K562 (cell line): ENCODE data around the gene CLEC4C. TPM values are rescaled to one million over a fixed set of nuclear protein-coding genes. Genes with fewer than 3 reads are reported as not detected.

Experiments used
- ATAC-seq: fragments of 200-7000 bp; cut with Tn5 transposase; 3 replicates; pipeline ENCODE4 v1.9.1; 2020; ENCODE audit warnings: moderate library complexity
- BruUV-seq: library from RNA; stranded (reverse); fragments of 400-500 nt; replicated peaks from 2 replicates; lab custom pipeline; 2021; lab: Mats Ljungman, UMichigan
- CTCF ChIA-PET: fragments of 300-600 bp; formaldehyde crosslinking; extraction: SDS; loops from one replicate; lab custom pipeline; 2021; ENCODE audit warnings: low intra/inter-chr PET ratio; lab: Yijun Ruan, JAX
- POLR2A ChIA-PET: fragments of 300-600, 350-650 bp; sonication (Branson Sonifier 250); formaldehyde crosslinking; extraction: SDS; loops from one replicate; lab custom pipeline; 2021; ENCODE audit warnings: antibody characterized with exemption, inconsistent platforms; lab: Yijun Ruan, JAX
- DNase-seq, 4 experiments: peaks; one replicate each; pipeline versions ENCODE4 v3.0.0 to v3.0.0-alpha.2; 2011 to 2018; ENCODE audit warnings: low spot score in 3 of 4, mixed read lengths in 3 of 4; ENCODE audit errors: extremely low read depth in 1 of 4
- FAIRE-seq: peaks from 2 replicates; lab custom pipeline; 2011; peaks lifted over from hg19 to GRCh38; lab: Jason Lieb, UNC
- H2AFZ ChIP-seq: 2 replicates; pipeline ENCODE4 v1.6.0; 2011; ENCODE audit warnings: low read depth, low read length, control low read depth, inconsistent platforms
- H3K27ac ChIP-seq: fragments of 200-600 bp; 3 replicates; pipeline ENCODE4 v1.8.0; 2011; ENCODE audit warnings: low read depth, mild to moderate bottlenecking, control low read depth, inconsistent platforms, low read length, moderate library complexity, mixed read lengths; ENCODE audit errors: extremely low read depth
- H3K27me3 ChIP-seq, 2 experiments: fragments of 300-600 bp in 1 of 2; 2 replicates in 1 of 2; 3 replicates in 1 of 2; pipeline versions ENCODE4 v1.6.0 to v1.8.0; 2011; ENCODE audit warnings: inconsistent platforms in 2 of 2, low read length in 2 of 2, mild to moderate bottlenecking in 1 of 2, mixed read lengths in 1 of 2, moderate library complexity in 1 of 2; ENCODE audit not compliant: control insufficient read depth in 2 of 2, insufficient read depth in 2 of 2
- H3K36me3 ChIP-seq: fragments of 300-600 bp; 3 replicates; pipeline ENCODE4 v1.8.0; 2011; ENCODE audit warnings: mild to moderate bottlenecking, low read length, inconsistent platforms; ENCODE audit not compliant: control insufficient read depth, insufficient read depth
- H3K4me1 ChIP-seq, 2 experiments: fragments of 200-600 bp in 1 of 2; replicated peaks in 1 of 2; 2 replicates in 1 of 2; 3 replicates in 1 of 2; pipeline versions ENCODE4 v1.5.1 to v1.8.0; 2011; ENCODE audit warnings: inconsistent platforms in 2 of 2, low read length in 2 of 2, mild to moderate bottlenecking in 1 of 2, mixed read lengths in 1 of 2, moderate library complexity in 1 of 2; ENCODE audit not compliant: control insufficient read depth in 2 of 2, insufficient read depth in 2 of 2
- H3K4me2 ChIP-seq: 2 replicates; pipeline ENCODE4 v1.6.1; 2011; ENCODE audit warnings: low read length, control low read depth, inconsistent platforms, mixed read lengths; ENCODE audit not compliant: insufficient read depth
- H3K4me3 ChIP-seq: fragments of 200-600 bp; sonication (generic), shearing (Covaris generic); 2 replicates; pipeline ENCODE4 v1.5.1; 2016; ENCODE audit warnings: control low read depth, inconsistent platforms
- H3K79me2 ChIP-seq: fragments of 200-600 bp; 3 replicates; pipeline ENCODE4 v1.8.0; 2011; ENCODE audit warnings: low read length, inconsistent platforms; ENCODE audit not compliant: control insufficient read depth, insufficient read depth
- H3K9ac ChIP-seq, 2 experiments: 2 replicates each; pipeline versions ENCODE4 v1.6.0 to v1.6.1; 2011; ENCODE audit warnings: low read depth in 2 of 2, low read length in 2 of 2, control low read depth in 1 of 2, inconsistent platforms in 1 of 2, mild to moderate bottlenecking in 1 of 2, mixed read lengths in 1 of 2; ENCODE audit not compliant: insufficient read depth in 1 of 2
- H3K9me1 ChIP-seq: one replicate; pipeline ENCODE4 v1.6.0; 2011; ENCODE audit warnings: inconsistent platforms, mild to moderate bottlenecking, low read length, moderate library complexity; ENCODE audit not compliant: control insufficient read depth, insufficient read depth
- H3K9me3 ChIP-seq: replicated peaks from 2 replicates; pipeline ENCODE4 v1.5.1; 2011; ENCODE audit warnings: low read depth, low read length, inconsistent platforms; ENCODE audit not compliant: control insufficient read depth, insufficient read depth
- H4K20me1 ChIP-seq: replicated peaks from 2 replicates; pipeline ENCODE4 v1.6.1; 2011; ENCODE audit warnings: low read length, inconsistent platforms, mixed read lengths; ENCODE audit not compliant: control insufficient read depth, insufficient read depth
- HDAC8 ChIP-seq: fragments of 450-650 bp; IDR thresholded peaks from 2 replicates; pipeline ENCODE4 v1.6.1; 2016; ENCODE audit warnings: mild to moderate bottlenecking, missing genetic modification characterization, moderate library complexity, missing compliant biosample characterization
- NFIC ChIP-seq: fragments of 450-650 bp; IDR thresholded peaks from 2 replicates; pipeline ENCODE4 v1.6.1; 2017; ENCODE audit warnings: mild to moderate bottlenecking, inconsistent platforms
- SREBF2 ChIP-seq: sonication (generic); formaldehyde crosslinking; IDR thresholded peaks from 2 replicates; pipeline ENCODE4 v1.4.0; 2020; ENCODE audit warnings: mild to moderate bottlenecking, missing genetic modification reagents
- WGBS: fragments of 100-300 bp; shearing (Covaris generic); methylation state at CpG from one replicate; pipeline ENCODE4 v1.1.6; 2016; ENCODE audit warnings: low coverage, mixed read lengths; ENCODE audit not compliant: insufficient coverage; ENCODE audit errors: missing lambda C conversion rate; 5-methylcytosine and 5-hydroxymethylcytosine counted together
- in situ Hi-C: fragments of 300-500 bp; cut with MboI; formaldehyde crosslinking; loops from 4 replicates; pipeline ENCODE4 v1.15.0; 2018; ENCODE audit warnings: inconsistent platforms, mixed read lengths
- intact Hi-C: fragments of 100-400 bp; cut with micrococcal nuclease; formaldehyde crosslinking; loops from 2 replicates; pipeline ENCODE4 v1.14.2; 2022
- polyA plus RNA-seq, 8 experiments: library from polyadenylated mRNA; depleted of rRNA in 4 of 8; stranded (reverse) in 5 of 8; unstranded in 3 of 8; fragments of >200 nt; fragmentation: Nextera tagmentation in 2 of 8; fragmentation: Illumina TruSeq in 1 of 8; extraction: Ambion mirVana in 2 of 8; extraction: Trizol in 1 of 8; gene quantifications; 2 replicates each; pipeline versions ENCODE4 v1.2.1 to v1.2.3, GENCODE V29; 2011 to 2014; ENCODE audit warnings: inconsistent platforms in 1 of 8, missing spikeins in 1 of 8
- total RNA-seq, 7 experiments: library from RNA; depleted of rRNA in 6 of 7; stranded (reverse); fragments of >200 nt in 6 of 7; fragmentation: Illumina TruSeq in 2 of 7; extraction: Trizol in 2 of 7; gene quantifications; 2 replicates each; pipeline versions ENCODE4 v1.2.1 to v1.2.3, GENCODE V29; 2011 to 2021; ENCODE audit warnings: low replicate concordance in 1 of 7

The CLEC4C gene
- total and polyA plus RNA-seq, 9 of the 15 experiments (the other 6 are each of a cell fraction or from before 2014, with no cell fraction given): not detected

DNA sequence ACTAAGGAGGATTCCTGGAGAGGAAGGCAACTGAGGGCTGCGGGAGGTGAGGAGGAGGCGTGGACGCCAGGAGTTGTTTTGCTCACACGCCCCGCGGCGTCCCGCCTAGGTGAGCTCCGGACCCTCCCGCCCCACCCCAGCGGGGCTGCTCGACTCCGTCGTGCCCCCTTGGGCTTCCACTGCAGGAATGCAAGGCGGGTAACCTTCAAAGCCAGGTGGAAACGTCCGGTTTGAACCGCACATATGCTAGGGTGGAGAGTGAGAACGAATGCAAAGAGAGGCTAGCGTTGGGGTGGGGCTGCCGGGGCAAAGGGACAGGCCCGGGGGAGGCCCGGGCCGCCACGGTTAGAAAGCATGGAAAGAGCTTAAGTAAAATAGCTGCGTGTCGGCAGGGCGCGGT, 41.3 kb downstream of the CLEC4C start:
- BruUV-seq: no TSS peak
- no peaks in the 10 kb centered on the region for H3K9me1 ChIP-seq
- CTCF ChIA-PET: no interaction called here
- no peak overlapping the region for H3K4me3 ChIP-seq
- POLR2A ChIA-PET: no interaction called here
- H3K27me3 ChIP-seq: peaks cover 0 to 8% of the 10 kb centered on the region in 2 experiments; a peak in 2 of 5 replicates
- no peaks in the 10 kb centered on the region for H3K79me2 ChIP-seq
- no peak for TF ChIP-seq SREBF2 (CRISPR knock-in tag)
- WGBS: 12% methylated on average over 15 of the region's 29 CpGs
- no peak overlapping the region for H3K9ac ChIP-seq
- no peaks in the 10 kb centered on the region for H4K20me1 ChIP-seq
- H3K9me3 ChIP-seq: no peaks in the 10 kb centered on the region
- intact Hi-C loops (no loop called here), in situ Hi-C loops (no loop called here)
- no peak for FAIRE-seq
- no peak overlapping the region for H3K27ac ChIP-seq
- peaks cover 0 to 3% of the 10 kb centered on the region in 2 experiments; a peak in 1 of 5 replicates for H3K4me1 ChIP-seq
- H2AFZ ChIP-seq: no peak overlapping the region
- no peak for DNase-seq
- ATAC-seq: no peak
- no peaks in the 10 kb centered on the region for H3K36me3 ChIP-seq
- no peak overlapping the region for H3K4me2 ChIP-seq

DNA sequence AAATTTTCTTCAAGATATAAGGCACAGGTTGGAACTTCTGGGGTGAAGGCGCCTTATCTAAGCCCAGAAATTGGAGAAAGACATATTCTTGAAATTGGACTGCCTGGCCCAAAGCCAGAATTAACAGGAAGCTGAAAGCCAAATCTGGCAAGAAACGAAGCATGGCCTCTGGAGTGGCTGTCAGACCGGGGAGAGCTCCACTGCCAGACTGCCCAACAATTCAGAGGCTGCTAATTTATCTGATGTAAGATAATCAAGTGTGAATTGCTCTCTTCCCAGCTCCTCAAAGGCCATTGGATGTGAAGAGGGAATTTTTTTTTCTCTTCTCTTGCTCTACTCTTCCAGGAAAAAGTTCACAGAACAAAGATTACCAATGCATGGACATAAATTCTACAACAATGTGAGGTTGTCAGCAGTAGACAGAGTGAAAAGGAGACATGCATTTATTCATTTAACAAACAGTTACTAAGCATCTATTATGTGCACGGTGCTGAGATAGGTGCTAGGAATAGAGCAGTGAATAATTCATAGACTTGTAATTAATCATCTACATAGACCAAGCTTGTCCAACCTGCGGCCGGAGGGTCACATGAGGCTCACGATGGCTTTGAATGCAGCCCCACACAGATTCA, 51.5 kb downstream of the CLEC4C start, which contains the start of gene GDF3:
Gene GDF3 (minus strand): TSS at position 210 of the 632 bp plus-strand sequence. CDS start 47 bp downstream, at position 163.
- H3K27ac ChIP-seq: no peak within 1 kb of the TSS
- ChIA-PET CTCF (no interaction called here), POLR2A (interaction anchor here (0.6 kb wide), 2 partner anchors 42 to 859 kb away, joined by 3 read pairs; no protein-coding TSS in a partner anchor)
- peak in 1 of 4 experiments; percentile 16 for DNase-seq
- no peaks in the 10 kb centered on the region for H3K79me2 ChIP-seq
- H3K4me1 ChIP-seq: peaks cover 0 to 7% of the 10 kb centered on the region in 2 experiments; a peak in 2 of 5 replicates
- no peaks in the 10 kb centered on the region for H3K27me3 ChIP-seq
- no peak within 1 kb of the TSS for H3K9ac ChIP-seq
- no peak within 1 kb of the TSS for H3K4me2 ChIP-seq
- no peak within 1 kb of the TSS for H2AFZ ChIP-seq
- no peaks in the 10 kb centered on the region for H3K9me3 ChIP-seq
- no TSS peak for BruUV-seq
- no peaks in the 10 kb centered on the region for H3K9me1 ChIP-seq
- 9% methylated on average over 7 of the region's 7 CpGs for WGBS
- intact Hi-C loops (no loop called here), in situ Hi-C loops (no loop called here)
- FAIRE-seq: no peak
- H3K36me3 ChIP-seq: no peaks in the 10 kb centered on the region
- TF ChIP-seq NFIC (peak; percentile 71), HDAC8 (no peak)
- no peak for ATAC-seq
- H3K4me3 ChIP-seq: no peak within 1 kb of the TSS
- H4K20me1 ChIP-seq: no peaks in the 10 kb centered on the region
